GM21717 (cell line): ENCODE data around the gene DYNC2LI1.

ENCODE experiments used
- ATAC-seq: cut with Tn5 transposase; IDR thresholded peaks from one replicate; pipeline ENCODE4 v1.9.1; 2021; ENCODE audit warnings: mild to moderate bottlenecking, moderate library complexity; ENCODE audit not compliant: unreplicated experiment

DYNC2LI1 gene

GRCh38 chr2:43841949-43842865 is 68.4 kb downstream of the DYNC2LI1 start:
- no peak for ATAC-seq

GRCh38 chr2:43842866-43843226 is 69.0 kb downstream of the DYNC2LI1 start:
- no peak for ATAC-seq

- no peak for ATAC-seq
Measured at GRCh38 chr2:43845181-43845580, 71.3 kb downstream of the DYNC2LI1 start.

- no peak for ATAC-seq
Measured at GRCh38 chr2:43846140-43846793, 72.4 kb downstream of the DYNC2LI1 start.

GRCh38 chr2:43848214-43848613 is 74.4 kb downstream of the DYNC2LI1 start:
- no peak for ATAC-seq

GRCh38 chr2:43851011-43851980 is 77.5 kb downstream of the DYNC2LI1 start:
- no peak for ATAC-seq

GRCh38 chr2:43852196-43852730 is 78.4 kb downstream of the DYNC2LI1 start:
- no peak for ATAC-seq

- no peak for ATAC-seq
Measured at GRCh38 chr2:43853141-43854081, 79.6 kb downstream of the DYNC2LI1 start.

- ATAC-seq, result no peak
Measured at GRCh38 chr2:43854671-43855070, 80.8 kb downstream of the DYNC2LI1 start.

GRCh38 chr2:43855292-43855691 is 81.5 kb downstream of the DYNC2LI1 start:
- ATAC-seq, result no peak
